B cell (primary cell): Measurements from ENCODE around the gene MTUS2. TPM values are rescaled to one million over a fixed set of nuclear protein-coding genes. Genes with fewer than 3 reads are reported as not detected.
"Not testable (repeated sequence)": the region's sequence is repeated elsewhere in the genome, so short reads cannot be mapped to it uniquely, and the experiment has no call there.

Source experiments
- ATAC-seq: fragments of 200-7000 bp; cut with Tn5 transposase; one replicate; pipeline ENCODE4 v1.10.0; 2021; ENCODE audit warnings: low read depth, mild to moderate bottlenecking, moderate number of reproducible peaks, moderate library complexity
- CTCF ChIA-PET: fragments of 350-600 bp; sonication (Branson Sonifier 250); formaldehyde crosslinking; loops from one replicate; lab custom pipeline; 2021; ENCODE audit warnings: antibody characterized with exemption, inconsistent platforms; lab: Charles Lee
- POLR2A ChIA-PET: fragments of 350-600 bp; sonication (Branson Sonifier 250); formaldehyde crosslinking; loops from one replicate; lab custom pipeline; 2021; ENCODE audit warnings: antibody characterized with exemption; lab: Charles Lee
- DNase-seq: peaks from one replicate; pipeline ENCODE4 v3.0.0; 2013
- H2AFZ ChIP-seq: 2 replicates; pipeline ENCODE4 v1.6.1; 2012; ENCODE audit warnings: mild to moderate bottlenecking, low read depth, low read length; ENCODE audit not compliant: insufficient read depth, poor library complexity, severe bottlenecking
- H3K27ac ChIP-seq, 2 donors: 1 replicate in 1 of 2; 2 replicates in 1 of 2; pipeline ENCODE4 v1.5.1; 2012 to 2013; ENCODE audit warnings: low read length in 2 of 2, mild to moderate bottlenecking in 2 of 2, moderate library complexity in 1 of 2
- H3K27me3 ChIP-seq, 4 experiments: fragments of 200-600 bp in 1 of 4; sonication (generic) in 1 of 4; replicated peaks in 1 of 4; 1 replicate in 2 of 4; 2 replicates in 2 of 4; pipeline versions ENCODE4 v1.6.1 to v1.7.0; 2013 to 2016; ENCODE audit warnings: low read length in 3 of 4, mild to moderate bottlenecking in 2 of 4, mixed read lengths in 1 of 4, moderate library complexity in 1 of 4; ENCODE audit not compliant: insufficient read depth in 4 of 4, control insufficient read depth in 3 of 4; ENCODE audit errors: control extremely low read depth in 1 of 4
- H3K36me3 ChIP-seq, 2 experiments: replicated peaks in 1 of 2; 1 replicate in 1 of 2; 2 replicates in 1 of 2; pipeline versions ENCODE4 v1.6.1 to v1.7.1; 2013; ENCODE audit warnings: low read length in 1 of 2; ENCODE audit not compliant: insufficient read depth in 2 of 2, control insufficient read depth in 1 of 2; ENCODE audit errors: control extremely low read depth in 1 of 2, extremely low read depth in 1 of 2
- H3K4me1 ChIP-seq, 2 donors: fragments of 200-600 bp in 1 of 2; sonication (generic) in 1 of 2; 1 replicate in 1 of 2; 2 replicates in 1 of 2; pipeline versions ENCODE4 v1.5.1 to v1.6.1; 2013 to 2017; ENCODE audit warnings: low read length in 2 of 2; ENCODE audit not compliant: control insufficient read depth in 2 of 2, insufficient read depth in 2 of 2
- H3K4me2 ChIP-seq: replicated peaks from 2 replicates; pipeline ENCODE3; 2012; ENCODE audit warnings: mild to moderate bottlenecking, low read depth, low read length; ENCODE audit not compliant: poor library complexity, severe bottlenecking
- H3K4me3 ChIP-seq, 5 experiments: fragments of 200-600 bp in 1 of 5; sonication (generic) in 1 of 5; 1 replicate in 3 of 5; 2 replicates in 2 of 5; pipeline versions ENCODE4 v1.5.1 to v1.7.0; 2011 to 2016; ENCODE audit warnings: low read length in 4 of 5, mild to moderate bottlenecking in 4 of 5, low read depth in 2 of 5, control low read depth in 1 of 5, moderate library complexity in 1 of 5; ENCODE audit not compliant: insufficient read depth in 1 of 5; ENCODE audit errors: control extremely low read depth in 1 of 5, extremely low read depth in 1 of 5
- H3K79me2 ChIP-seq: fragments of 200-600 bp; sonication (generic); one replicate; pipeline ENCODE4 v1.6.0; 2016; ENCODE audit warnings: low read length; ENCODE audit not compliant: control insufficient read depth, insufficient read depth
- H3K9ac ChIP-seq: fragments of 200-600 bp; sonication (generic); 2 replicates; pipeline ENCODE4 v1.6.1; 2017; ENCODE audit warnings: mild to moderate bottlenecking, low read length, moderate library complexity
- H3K9me3 ChIP-seq, 3 donors: one replicate each; pipeline versions ENCODE4 v1.6.1 to v1.7.1; 2013; ENCODE audit warnings: low read length in 2 of 3; ENCODE audit not compliant: control insufficient read depth in 2 of 3, insufficient read depth in 1 of 3; ENCODE audit errors: control extremely low read depth in 1 of 3
- H4K20me1 ChIP-seq: 2 replicates; pipeline ENCODE4 v1.6.0; 2012; ENCODE audit warnings: mild to moderate bottlenecking, low read length; ENCODE audit not compliant: insufficient read depth, control insufficient read depth, poor library complexity, severe bottlenecking
- H3K27ac Mint-ChIP-seq: one replicate; pipeline ENCODE4 v1.8.0; 2021; ENCODE audit warnings: mixed read lengths
- H3K27me3 Mint-ChIP-seq: one replicate; pipeline ENCODE4 v1.8.0; 2021; ENCODE audit warnings: mixed read lengths
- H3K4me1 Mint-ChIP-seq: one replicate; pipeline ENCODE4 v1.8.0; 2021; ENCODE audit warnings: mixed read lengths
- H3K4me3 Mint-ChIP-seq: one replicate; pipeline ENCODE4 v1.8.0; 2021; ENCODE audit warnings: mixed read lengths
- H3K9me3 Mint-ChIP-seq: one replicate; pipeline ENCODE4 v1.8.0; 2022; ENCODE audit warnings: mixed read lengths; ENCODE audit not compliant: insufficient read depth
- CTCF ChIP-seq: fragments of 200-600 bp; IDR thresholded peaks from one replicate; pipeline ENCODE4 v1.8.0; 2022; ENCODE audit warnings: antibody characterized with exemption, mild to moderate bottlenecking
- EZH2 ChIP-seq: IDR thresholded peaks from 2 replicates; pipeline ENCODE4 v1.6.1; 2012; ENCODE audit warnings: borderline replicate concordance, low read depth, mild to moderate bottlenecking, moderate library complexity, low read length; ENCODE audit not compliant: insufficient read depth, poor library complexity, severe bottlenecking
- WGBS: methylation state at CpG from one replicate; pipeline ENCODE4 v1.1.5; 2013; ENCODE audit warnings: missing lambda C conversion rate; ENCODE audit not compliant: insufficient coverage; 5-methylcytosine and 5-hydroxymethylcytosine counted together
- intact Hi-C: fragments of 100-400 bp; cut with micrococcal nuclease; formaldehyde crosslinking; loops from one replicate; pipeline ENCODE4 v1.10.0; 2022
- polyA plus RNA-seq: library from polyadenylated mRNA; depleted of rRNA; stranded (reverse); fragments of >200 nt; gene quantifications from 2 replicates; pipeline ENCODE4 v1.2.3, GENCODE V29; 2012
- total RNA-seq, 2 donors: library from RNA; stranded (reverse); fragments of 120-200 nt in 1 of 2; gene quantifications; 1 replicate in 1 of 2; 2 replicates in 1 of 2; pipeline versions ENCODE4 v1.2.3 to v1.2.4, GENCODE V29; 2013 to 2022

Gene MTUS2
- total and polyA plus RNA-seq, 2 donors (not counting 1 experiment from before 2014, with no cell fraction given), result 0.12 TPM; not detected in 1

DNA sequence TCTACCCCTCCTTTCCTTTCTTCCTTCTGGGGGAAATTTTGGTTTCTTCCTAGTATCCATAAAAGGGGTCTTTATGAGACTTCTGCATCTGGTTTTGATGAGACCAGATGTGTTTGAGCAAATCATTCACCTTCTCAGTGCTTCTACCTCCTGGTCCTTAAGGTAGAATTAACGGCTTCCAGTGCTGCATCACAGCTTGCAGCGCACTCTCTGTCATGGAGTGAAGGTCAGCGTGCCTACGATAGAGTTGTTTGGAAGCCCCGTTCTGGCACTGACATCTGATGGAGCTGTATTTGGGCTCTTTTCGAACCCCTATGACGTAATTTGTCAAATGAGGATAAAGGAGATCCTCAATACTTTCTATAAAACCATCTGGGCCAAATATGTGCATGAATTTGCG is 164.2 kb downstream of the MTUS2 start:
- no peak overlapping the region for H3K4me3 Mint-ChIP-seq
- H3K4me2 ChIP-seq, result no peak overlapping the region
- H3K79me2 ChIP-seq, result no peaks in the 10 kb centered on the region
- H3K9ac ChIP-seq, result no peak overlapping the region
- no peaks in the 10 kb centered on the region for H3K9me3 ChIP-seq
- no peak overlapping the region for H2AFZ ChIP-seq
- ChIA-PET POLR2A (no interaction called here), CTCF (no interaction called here)
- no peaks in the 10 kb centered on the region for H3K36me3 ChIP-seq
- H3K27ac ChIP-seq, result no peak overlapping the region
- H3K9me3 Mint-ChIP-seq, result no peaks in the 10 kb centered on the region
- H4K20me1 ChIP-seq, result no peaks in the 10 kb centered on the region
- H3K4me1 Mint-ChIP-seq, result no peaks in the 10 kb centered on the region
- ATAC-seq (no peak), DNase-seq (no peak)
- intact Hi-C loops, result no loop called here
- no peak overlapping the region for H3K27ac Mint-ChIP-seq
- H3K4me3 ChIP-seq, result no peak overlapping the region
- peaks cover 0 to 6% (median 0%) of the 10 kb centered on the region in 4 experiments for H3K27me3 ChIP-seq
- peaks cover 7% of the 10 kb centered on the region for H3K27me3 Mint-ChIP-seq
- 88% methylated on average over 5 of the region's 8 CpGs for WGBS
- no peak for TF ChIP-seq CTCF
- no peak for TF ChIP-seq EZH2
- H3K4me1 ChIP-seq, result no peaks in the 10 kb centered on the region

DNA sequence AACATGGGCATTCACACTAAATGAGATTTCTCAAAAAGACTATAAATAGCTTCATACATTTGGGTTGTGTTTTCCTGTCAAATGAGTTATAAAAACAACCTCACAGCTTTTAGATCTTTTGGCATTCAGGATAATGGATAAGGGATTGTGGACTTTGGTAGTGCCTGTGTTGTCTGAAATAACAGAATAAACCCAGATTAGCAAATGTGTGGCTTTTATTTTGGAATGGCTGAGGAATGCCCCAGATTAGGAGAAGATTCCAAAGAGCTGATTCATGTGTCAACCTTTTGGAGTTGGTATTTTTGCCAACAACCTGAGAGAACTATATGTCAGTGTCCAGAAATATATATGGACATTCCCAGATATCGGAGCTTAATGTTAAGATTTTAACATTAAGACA is 164.7 kb downstream of the MTUS2 start:
- ATAC-seq (no peak), DNase-seq (no peak)
- Histone ChIP-seq H3K4me3 (no peak overlapping the region), H2AFZ (no peak overlapping the region), H3K79me2 (no peaks in the 10 kb centered on the region), H3K27ac (no peak overlapping the region), H3K9ac (no peak overlapping the region), H3K4me2 (no peak overlapping the region), H3K9me3 (no peaks in the 10 kb centered on the region), H3K4me1 (no peaks in the 10 kb centered on the region), H4K20me1 (no peaks in the 10 kb centered on the region), H3K27me3 (peaks cover 0 to 6% (median 0%) of the 10 kb centered on the region in 4 experiments), H3K36me3 (no peaks in the 10 kb centered on the region)
- peaks cover 7% of the 10 kb centered on the region for H3K27me3 Mint-ChIP-seq
- WGBS, result no CpG with 5 or more reads among the region's 1 CpG
- H3K9me3 Mint-ChIP-seq, result no peaks in the 10 kb centered on the region
- no peak overlapping the region for H3K27ac Mint-ChIP-seq
- intact Hi-C loops, result no loop called here
- H3K4me3 Mint-ChIP-seq, result no peak overlapping the region
- no peak for TF ChIP-seq CTCF
- TF ChIP-seq EZH2, result no peak
- ChIA-PET CTCF (no interaction called here), POLR2A (no interaction called here)
- H3K4me1 Mint-ChIP-seq, result no peaks in the 10 kb centered on the region

GRCh38 chr13:28990378-28990777 is 170.2 kb downstream of the MTUS2 start:
- CTCF ChIA-PET, H3K27ac Mint-ChIP-seq: not testable (repeated sequence)

More at GRCh38 chr13:28990378-28990777, 170.2 kb downstream of the MTUS2 start:
- POLR2A ChIA-PET, H3K4me1 Mint-ChIP-seq, H3K79me2 ChIP-seq, H3K36me3 ChIP-seq, H3K27ac ChIP-seq, H3K9me3 Mint-ChIP-seq, H2AFZ ChIP-seq, H3K4me3 ChIP-seq, H3K4me2 ChIP-seq, H3K9ac ChIP-seq, H4K20me1 ChIP-seq, DNase-seq, H3K4me3 Mint-ChIP-seq, H3K27me3 Mint-ChIP-seq, H3K27me3 ChIP-seq, H3K4me1 ChIP-seq, ATAC-seq, intact Hi-C loops, H3K9me3 ChIP-seq: not testable (repeated sequence)
- 100% methylated on average over 1 of the region's 3 CpGs for WGBS
